GM12873 (cell line): ENCODE results near the gene GAB3.

ENCODE experiments used
- TF ChIP-seq, protein P1 (sequence below): IDR thresholded peaks from 2 replicates; pipeline ENCODE4 v1.5.1; 2012; ENCODE audit warnings: low read depth, mild to moderate bottlenecking, moderate library complexity, low read length, control low read depth; ENCODE audit not compliant: insufficient read depth; ENCODE audit errors: missing control alignments

Gene GAB3

DNA sequence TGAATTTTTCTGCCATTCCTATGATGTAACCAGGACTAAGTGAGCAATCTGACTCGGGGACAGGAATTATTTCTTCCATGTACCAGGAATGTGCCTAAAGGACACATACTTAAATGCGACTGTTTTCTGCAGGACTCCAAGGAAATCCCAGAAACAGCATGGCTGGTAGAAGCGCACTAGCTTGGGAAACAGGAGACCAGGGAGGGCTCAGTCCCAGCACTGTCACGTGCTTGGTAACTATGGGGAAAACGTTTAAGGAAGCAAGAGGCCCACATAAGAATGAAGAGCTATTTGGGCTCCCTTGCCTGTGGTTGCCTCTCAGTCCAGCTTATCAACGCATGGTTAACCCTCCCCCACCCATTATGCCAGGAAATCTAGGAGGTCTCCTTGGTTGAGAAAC lies 34.8 kb upstream of the GAB3 start:
- TF ChIP-seq, protein P1, sequence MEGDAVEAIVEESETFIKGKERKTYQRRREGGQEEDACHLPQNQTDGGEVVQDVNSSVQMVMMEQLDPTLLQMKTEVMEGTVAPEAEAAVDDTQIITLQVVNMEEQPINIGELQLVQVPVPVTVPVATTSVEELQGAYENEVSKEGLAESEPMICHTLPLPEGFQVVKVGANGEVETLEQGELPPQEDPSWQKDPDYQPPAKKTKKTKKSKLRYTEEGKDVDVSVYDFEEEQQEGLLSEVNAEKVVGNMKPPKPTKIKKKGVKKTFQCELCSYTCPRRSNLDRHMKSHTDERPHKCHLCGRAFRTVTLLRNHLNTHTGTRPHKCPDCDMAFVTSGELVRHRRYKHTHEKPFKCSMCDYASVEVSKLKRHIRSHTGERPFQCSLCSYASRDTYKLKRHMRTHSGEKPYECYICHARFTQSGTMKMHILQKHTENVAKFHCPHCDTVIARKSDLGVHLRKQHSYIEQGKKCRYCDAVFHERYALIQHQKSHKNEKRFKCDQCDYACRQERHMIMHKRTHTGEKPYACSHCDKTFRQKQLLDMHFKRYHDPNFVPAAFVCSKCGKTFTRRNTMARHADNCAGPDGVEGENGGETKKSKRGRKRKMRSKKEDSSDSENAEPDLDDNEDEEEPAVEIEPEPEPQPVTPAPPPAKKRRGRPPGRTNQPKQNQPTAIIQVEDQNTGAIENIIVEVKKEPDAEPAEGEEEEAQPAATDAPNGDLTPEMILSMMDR, result no peak

DNA sequence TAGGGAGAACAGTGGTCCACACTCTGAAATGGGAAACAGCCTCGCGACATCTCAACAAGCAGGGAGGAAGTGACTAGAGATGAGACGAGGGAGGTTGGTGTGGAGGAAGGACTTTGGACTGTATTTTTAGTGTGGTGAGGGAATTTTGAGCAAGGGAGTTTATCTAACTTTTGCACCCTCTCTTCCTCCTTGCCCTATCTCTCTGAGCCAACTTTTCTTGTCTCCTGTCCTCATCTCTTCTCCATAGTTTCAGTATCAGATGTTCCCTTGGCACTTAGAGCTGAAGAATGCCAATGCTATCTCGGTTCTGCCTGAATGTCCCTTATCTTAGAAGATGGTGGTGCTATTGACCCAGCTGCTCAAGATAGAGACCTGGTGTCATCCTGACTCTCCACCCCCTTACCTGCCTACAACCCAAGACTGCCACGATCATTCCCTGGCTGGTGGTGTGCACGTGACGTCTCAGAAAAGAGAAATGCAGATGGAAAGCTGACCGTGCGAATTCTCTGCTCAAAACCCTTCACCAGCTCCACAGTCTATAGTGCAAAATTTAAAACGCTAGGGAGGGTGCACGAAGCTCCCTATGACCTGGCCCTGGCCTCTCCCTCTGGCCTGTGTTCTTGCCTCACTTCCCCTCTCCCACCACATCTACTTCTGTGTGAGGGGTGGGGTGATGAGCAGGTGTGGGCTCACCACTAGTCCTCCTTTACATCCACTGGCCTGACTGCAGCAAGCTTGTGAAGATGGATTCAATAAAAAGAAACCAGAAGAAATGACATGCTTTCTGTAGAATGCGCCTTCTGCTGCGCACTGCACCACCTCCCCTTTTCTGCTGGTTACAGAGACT lies 33.5 kb upstream of the GAB3 start:
- TF ChIP-seq, protein P1, result no peak

GRCh38 chrX:154780968-154781367 lies 30.1 kb upstream of the GAB3 start:
- TF ChIP-seq, protein P1, result no peak

DNA sequence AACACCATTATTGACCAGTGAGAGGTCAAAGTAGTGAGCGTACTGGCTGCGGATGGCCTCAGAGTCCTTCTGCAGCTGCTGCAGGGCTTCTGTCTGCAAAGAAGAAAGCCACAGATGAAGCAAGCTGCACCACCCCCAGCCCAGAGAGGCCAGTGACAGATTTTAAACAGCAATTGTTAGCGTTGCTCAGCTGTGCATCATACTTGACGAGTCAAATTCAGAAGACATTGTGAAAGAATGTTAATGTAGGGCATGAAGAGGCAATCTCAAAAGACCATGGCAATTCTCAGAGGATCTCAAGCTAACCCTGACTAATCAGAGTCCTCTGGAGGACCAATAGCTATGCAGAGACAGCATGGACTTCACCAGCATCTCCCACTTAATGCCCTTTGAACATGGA lies 28.4 kb upstream of the GAB3 start:
- TF ChIP-seq, protein P1, result no peak

DNA sequence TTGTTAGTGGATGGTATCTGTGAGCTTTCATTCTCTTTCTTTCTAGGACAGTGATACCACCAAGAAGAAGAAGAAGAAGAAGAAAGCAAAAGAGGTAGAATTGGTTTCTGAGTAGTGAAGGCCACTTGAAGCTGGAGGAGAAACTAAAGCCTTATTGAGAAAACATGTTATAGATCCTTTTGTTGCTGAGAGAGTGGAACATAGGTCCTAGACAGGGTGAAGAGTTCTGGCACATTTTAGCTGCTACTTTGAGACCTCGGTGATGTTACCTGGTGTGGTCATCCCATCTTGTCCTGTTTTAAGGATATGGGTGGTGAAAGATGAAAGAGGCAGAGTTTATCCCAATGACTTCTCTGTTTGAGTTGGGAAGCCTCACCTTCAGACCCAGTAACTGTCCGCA lies 25.9 kb upstream of the GAB3 start:
- TF ChIP-seq, protein P1, result no peak

GRCh38 chrX:154775419-154776349 lies 24.8 kb upstream of the GAB3 start:
- TF ChIP-seq, protein P1, result no peak

DNA sequence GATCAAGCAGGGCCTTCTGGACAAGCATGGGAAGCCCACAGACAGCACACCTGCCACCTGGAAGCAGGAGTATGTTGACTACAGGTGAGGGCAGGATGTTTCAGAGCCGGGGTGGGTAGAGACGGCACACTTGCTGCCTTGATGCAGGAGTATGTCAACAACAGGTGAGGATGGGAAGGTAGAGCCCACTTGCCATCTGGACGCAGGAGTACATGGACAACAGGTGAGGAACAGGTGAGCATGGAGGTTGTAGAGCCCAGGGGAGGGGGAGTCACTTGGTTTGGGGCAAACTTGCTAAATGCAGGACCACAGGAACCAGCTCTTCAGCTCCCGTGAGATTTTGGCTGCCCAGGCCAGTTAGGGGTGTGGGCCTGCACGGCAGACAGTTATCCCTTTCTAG lies 23.7 kb upstream of the GAB3 start:
- TF ChIP-seq, protein P1, result no peak
